SH-SY5Y (cell line): ENCODE measurements around the gene TPM4.

Source experiments
- GATA2 ChIP-seq: IDR thresholded peaks from 2 replicates; pipeline ENCODE4 v1.6.1; 2011; ENCODE audit warnings: mild to moderate bottlenecking, low read depth, low read length
- GATA3 ChIP-seq: IDR thresholded peaks from 2 replicates; pipeline ENCODE4 v1.6.1; 2011; ENCODE audit warnings: low read depth, mild to moderate bottlenecking, low read length, moderate library complexity

DNA sequence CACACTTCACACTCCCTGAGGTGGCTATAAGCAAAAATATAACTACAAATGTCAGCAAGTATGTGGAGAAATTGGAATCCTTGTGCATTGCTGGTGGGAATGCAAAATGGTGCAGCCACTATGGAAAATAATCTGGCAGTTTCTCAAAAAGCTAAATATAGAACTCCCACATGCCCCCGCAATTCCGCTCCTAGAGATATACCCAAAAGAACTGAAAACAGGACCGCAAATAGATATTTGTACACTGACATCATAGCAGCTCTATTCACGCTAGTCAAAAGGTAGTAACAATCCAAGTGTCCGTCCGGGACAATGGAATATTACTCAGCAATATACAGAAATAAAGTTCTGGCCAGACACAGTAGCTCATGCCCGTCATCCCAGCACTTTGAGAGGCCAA, 31.5 kb upstream of the TPM4 start:
- TF ChIP-seq GATA2 = no peak
- TF ChIP-seq GATA3 = no peak
